HG03520 (cell line): ENCODE measurements around the gene LARGE2.

Experiments
- ATAC-seq: cut with Tn5 transposase; IDR thresholded peaks from one replicate; pipeline ENCODE4 v1.9.1; 2021; ENCODE audit warnings: mild to moderate bottlenecking, moderate library complexity; ENCODE audit not compliant: unreplicated experiment

The LARGE2 gene

DNA sequence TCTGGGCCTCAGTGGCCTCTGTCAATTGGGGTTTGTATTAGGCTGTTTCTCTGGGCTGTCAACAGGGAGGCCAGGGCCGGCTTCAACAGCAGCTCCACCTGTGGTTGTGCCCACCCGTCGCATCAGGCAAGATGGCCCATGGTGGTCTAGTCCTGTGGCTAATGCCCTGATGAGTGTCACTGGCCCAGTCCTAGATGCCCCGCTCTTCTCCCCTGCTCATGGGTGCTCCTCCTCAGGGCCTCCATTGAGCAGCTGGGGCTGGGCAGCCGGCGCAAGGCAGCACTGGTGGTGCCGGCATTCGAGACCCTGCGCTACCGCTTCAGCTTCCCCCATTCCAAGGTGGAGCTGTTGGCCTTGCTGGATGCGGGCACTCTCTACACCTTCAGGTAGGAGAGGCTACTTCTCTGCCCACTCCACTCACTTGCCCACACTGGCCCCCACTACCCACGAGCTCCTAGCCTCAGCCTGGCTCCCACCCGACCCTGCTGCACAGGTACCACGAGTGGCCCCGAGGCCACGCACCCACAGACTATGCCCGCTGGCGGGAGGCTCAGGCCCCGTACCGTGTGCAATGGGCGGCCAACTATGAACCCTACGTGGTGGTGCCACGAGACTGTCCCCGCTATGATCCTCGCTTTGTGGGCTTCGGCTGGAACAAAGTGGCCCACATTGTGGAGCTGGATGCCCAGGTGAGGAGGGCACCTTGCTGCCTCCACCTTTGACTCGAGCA lies 5.4 kb downstream of the LARGE2 start:
- ATAC-seq = no peak

DNA sequence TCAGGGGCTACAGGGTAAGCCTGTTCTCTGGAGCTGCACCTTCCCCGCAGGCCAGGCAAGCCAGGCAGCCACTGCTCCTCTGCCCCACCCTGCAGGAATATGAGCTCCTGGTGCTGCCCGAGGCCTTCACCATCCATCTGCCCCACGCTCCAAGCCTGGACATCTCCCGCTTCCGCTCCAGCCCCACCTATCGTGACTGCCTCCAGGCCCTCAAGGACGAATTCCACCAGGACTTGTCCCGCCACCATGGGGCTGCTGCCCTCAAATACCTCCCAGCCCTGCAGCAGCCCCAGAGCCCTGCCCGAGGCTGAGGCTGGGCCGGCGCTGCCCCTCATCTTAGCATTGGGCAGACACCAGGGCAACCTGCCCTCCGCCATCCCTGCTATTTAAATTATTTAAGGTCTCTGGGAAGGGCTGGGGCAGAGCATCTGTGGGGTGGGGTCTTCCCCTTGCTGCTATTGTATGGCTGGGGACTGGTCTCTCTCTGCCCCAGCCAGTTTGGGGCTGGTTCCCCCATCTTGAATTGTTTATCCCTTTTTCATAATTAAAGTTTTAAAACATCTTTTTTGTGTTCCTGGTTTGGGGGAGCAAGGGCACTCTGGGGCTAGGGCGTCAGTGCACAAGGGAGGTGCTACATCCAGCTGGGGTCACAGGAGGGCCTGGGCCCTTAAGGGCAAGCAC lies 6.2 kb downstream of the LARGE2 start:
- no peak for ATAC-seq

DNA sequence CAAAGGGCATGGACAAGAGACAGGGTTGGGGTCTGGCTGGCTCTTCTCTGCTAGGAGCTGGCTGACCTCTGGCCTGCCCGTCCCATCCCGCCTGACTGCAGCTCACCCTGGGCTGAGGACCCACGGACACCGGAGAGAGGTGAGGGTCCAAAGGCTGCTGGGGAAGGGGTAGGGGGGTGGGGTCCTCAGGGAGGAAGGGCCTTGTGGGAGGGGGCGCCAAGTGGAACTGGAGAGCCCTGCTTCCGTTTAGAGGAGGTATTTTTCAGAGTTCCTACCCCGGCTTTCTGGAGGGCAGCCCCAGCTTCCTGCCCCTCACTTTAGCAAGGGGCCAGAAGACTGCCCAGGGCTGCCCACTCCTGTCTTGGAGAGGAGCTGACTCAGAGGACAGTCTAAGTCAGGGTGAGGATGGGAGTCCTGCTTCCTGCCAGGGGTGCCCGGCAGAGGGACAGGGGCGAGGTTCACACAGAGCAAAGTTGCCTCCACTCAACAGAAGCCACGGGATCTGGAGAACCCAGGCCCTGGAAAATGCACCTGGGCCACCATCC lies 7.1 kb downstream of the LARGE2 start:
- ATAC-seq = peak; percentile 12

DNA sequence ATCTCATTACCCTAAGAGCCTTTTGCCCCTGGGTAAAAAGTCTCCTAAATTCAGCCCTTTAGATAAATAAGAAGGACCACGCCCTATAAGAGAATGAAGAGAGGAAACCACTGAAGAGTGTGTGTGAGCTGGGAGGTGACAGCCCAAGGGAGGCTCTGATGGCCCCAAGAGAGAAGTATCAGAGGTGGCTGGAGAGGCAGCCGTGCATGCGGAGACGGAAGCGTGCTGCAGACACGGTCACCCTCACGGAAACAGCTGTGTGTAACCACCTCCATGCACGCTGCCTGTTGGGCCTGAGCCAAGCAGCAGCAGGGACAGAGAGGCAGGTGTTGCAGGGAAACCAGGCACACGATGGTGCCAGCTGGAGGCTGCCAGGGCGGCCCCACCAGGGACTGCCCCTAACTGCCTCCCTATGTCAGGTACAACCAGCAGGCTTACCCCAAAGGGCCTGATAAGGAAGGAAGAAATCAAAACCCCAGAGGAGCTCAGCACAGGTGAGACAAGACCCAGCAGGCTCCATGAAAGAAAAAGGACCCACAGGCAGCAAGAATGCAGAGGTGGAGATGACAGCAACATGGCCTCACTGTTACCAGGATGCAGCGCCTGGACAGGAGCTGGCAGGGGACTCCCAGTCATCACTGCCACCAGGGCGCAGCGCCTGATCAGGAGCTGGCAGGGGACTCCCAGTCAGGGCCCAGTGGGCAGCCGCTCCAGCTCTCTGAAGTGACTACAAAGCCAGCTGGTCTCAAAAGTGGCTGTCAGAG lies 7.8 kb downstream of the LARGE2 start:
- ATAC-seq = peak; percentile 92

DNA sequence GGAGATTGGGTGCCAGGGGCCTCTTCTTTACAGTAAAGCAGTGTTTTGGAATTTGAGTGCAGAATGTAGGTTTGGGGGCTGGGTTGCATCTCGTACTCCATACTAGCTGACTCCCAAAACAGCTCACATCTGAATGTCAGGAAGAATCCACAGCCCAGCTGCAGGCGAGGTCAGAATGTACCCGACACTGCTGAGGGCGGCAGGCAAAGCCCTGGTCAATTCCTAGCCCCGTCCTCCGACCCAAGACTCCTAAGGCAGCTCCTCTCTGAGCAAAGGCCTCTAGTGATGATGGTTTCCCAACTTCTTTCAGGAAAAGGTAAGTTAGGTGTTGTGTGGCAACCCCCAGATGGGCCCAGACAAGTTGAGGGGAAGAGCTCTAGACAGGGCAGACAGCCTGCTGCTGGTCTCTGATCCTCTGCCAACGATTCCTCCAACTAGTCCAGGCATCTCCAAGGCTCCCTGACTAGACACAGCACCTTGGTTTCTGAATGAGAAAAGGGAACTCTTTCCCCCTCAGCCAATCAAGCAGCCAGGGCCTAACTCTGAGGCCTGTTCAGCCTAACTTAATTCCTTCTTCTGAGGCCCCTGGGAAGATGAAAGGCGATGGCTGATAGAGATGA lies 8.6 kb downstream of the LARGE2 start:
- ATAC-seq = no peak

DNA sequence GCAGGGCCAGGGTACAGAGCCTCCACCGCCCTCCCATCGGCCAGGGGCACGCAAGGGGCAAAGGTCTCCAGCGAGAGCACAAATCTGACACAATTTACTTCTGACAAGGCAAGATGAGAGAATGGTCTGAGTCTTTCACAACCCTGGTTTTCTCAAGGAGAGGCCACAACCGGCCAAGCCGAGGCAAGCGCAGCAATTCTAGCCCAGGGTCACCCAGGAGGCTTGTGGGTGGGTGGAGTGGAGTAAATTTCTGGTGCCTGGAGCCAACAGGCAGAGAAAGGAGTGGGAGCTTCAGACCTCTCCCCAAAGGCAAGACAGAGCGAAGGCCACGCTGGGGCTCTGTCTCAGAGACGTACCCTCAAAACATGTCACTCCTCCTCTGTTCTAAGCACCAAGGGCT lies 9.3 kb downstream of the LARGE2 start:
- no peak for ATAC-seq

DNA sequence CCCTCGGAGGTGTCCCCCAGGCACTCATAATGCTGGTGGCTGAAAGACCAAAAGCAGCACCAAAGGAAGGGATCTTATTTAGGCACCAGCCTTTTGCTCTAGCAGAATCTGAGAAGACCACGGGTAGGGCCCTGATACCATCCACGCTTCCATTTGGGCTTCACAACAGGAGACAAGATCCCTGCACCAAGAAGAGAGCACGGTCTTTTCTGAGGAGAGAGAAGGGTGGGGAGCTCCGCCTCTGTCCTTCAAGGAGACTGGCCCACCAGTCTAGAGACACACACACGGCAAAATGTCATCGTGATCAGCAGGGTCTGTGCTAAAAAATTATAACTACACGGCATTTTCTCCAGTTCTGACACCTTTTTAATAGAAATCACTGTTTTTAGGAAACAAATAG lies 9.8 kb downstream of the LARGE2 start:
- no peak for ATAC-seq

DNA sequence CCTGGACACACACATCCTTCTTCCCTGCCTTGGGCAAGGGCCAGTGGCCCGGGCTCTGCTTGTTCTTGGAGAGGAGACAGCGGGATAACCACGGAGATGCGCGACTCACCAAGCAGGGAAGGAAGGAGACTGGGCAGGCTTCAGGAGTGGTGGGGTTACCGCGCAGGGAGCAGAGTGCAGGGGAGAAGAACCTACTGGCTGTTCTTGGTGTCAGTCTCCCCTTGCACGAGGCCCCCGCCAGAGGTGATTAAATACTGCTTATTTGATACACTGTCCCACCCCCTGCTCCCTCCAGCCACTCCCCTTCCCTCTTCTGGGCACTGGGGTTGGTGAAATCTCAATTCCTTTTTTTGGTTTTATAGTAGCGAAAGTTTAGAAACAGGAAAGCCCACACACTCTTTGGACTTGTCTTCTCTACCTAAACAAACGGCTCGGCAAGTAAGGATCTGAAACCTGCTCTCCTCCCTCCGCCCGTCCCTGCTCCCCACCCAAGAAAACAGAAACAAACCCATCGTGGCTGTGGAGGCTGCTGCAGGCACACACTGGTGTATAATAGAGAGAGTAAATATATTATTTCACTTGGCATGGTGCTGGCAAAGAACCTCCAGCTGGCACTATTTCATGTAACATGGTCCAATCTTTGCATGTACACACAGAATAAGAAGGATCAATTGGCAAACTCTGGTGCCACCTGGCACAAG lies 10.8 kb downstream of the LARGE2 start:
- ATAC-seq = no peak

DNA sequence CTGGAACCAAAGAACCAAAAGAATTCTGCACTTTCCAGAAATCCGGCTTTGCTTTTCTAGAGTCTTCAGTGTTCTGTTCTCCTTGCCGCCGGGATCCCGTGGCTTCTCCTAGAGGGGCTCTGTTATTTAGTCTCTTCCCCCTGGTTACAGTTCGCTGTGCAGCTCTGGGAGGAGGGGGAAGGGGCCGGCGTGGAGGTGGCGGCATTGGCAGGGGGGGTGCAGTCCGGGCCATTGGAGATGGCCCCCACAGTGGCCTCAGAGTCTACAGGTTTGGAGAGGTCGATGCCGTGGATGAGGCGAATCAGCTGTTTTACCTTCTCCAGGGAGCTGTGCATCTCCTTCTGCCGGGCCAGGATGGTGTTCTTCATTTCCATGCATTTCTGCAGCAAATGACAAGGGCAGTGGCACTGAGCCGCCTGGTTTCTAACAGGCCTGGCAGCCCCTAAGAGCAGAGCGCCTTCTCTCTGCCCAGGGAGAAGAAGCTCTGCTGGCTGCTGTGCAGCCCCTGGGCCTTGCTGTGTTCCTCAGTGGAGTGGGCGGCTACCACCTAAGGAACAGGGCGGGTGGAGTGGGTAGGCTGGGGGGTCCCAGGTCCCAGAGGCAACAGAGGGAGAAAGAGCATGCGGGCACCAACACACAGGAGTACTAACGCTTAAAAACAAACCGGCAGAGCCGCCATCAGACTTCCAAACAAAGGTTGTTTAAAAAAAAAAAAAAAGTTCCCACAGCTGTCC lies 11.6 kb downstream of the LARGE2 start:
- no peak for ATAC-seq

DNA sequence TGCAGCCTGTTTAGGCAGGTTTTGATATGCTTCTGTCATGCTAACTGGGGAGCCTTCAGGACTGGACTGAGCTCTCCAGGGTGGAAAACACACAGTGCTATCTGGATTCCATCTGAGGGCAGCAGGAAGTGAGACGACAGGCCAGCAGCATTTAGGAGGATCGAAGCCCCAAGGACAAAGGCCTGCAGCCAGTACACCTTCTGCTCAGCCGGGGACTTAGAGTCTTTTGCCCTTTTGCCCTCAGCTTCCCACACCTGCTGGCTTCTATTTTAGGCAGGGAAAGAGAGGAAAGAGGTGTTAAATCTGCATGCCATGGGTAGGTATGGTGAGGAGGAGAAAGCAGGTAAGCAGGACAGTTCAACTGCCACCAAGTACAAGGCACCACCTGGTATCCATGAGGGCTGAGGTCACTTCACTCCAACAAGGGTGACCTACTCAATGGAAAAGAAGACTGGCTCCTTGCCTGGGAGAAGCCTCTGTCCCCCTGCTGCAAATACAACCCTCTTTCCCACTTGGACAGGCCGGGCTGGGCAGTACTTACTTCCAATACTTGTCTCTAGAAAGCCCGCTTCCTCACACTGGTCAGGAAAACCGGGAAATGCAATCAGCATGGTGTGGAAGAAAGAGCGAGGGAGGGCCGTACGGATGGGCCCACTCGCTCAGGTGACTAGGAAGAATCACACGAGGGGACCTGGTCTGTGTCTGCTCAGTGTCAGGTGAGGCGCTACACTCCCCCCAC lies 12.3 kb downstream of the LARGE2 start:
- ATAC-seq = no peak

DNA sequence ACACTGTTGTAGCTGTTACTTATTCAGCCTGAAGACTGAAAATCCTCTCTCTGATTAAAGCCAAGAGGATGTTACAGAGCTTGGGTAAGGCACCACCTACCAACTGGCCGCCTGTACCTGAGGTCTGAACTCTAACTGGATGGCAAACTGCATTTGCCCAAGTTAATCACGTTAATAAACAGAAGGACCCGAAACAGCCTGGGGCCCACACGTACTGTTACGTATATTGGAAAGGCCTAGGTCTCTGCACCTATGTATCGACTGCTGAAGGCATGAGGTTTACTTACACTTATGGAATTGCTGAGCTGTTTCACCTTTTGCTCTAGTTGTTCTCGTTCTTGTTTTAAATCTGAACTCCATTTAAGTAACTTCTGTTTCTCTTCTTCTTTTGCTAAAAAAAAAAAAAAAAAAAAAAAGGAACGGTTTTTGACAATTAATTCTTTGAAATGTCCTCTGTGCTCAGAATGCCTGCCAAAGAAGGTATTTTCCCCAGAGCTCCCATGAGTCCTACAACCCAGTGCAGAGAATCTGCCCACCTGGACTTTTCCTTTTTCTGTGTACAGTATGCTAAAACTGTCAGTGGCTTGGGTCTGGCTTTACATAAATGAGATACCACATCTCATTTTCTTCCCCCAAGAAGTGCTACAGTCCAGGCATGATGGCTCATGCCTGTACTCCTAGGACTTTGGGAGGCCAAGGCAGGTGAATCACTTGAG lies 13.1 kb downstream of the LARGE2 start:
- ATAC-seq = no peak

DNA sequence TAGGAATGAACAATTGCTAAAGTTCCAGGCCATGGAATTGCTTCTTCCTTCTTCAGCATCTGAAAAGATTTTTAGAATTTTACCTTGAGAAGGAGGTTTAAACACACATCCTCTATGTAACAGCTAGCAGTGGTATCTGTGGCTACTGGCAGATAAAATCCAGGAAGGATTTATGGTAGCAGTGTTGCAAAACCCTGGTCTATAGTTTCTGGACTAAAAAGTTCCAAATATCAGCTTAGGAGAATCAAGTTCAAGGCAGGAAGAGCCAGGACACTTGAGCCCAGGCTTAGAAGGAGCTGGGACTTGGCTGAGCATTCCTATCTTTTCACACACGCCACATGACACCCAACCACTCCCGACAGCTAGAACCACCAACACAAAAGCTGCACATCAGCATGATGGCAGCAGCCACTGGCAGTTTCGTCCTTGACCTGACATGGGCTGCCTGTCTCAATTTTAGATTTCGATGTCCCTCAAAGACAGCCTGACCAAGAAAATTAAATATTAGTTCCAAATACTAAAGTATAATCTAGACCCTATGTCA lies 14.1 kb downstream of the LARGE2 start:
- ATAC-seq = no peak

DNA sequence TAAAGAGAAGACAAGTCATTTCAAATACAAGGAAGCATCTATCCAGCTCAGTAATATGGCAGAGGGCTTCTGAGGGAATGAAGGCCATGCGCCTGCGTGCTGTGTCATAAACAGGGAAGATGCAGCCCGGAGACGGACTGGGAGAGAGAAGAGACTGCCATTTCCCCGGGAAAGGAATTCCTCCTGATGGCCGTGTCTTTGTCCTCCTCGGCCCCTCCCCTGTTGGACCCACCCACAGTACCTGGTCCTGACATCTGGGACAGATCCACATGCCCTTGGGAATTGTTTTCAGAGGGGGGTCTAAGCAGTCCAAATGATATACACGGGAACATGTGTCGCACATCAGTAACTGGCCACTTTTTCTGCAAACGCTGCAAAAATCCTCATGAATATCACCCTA lies 15.5 kb downstream of the LARGE2 start:
- ATAC-seq = no peak

DNA sequence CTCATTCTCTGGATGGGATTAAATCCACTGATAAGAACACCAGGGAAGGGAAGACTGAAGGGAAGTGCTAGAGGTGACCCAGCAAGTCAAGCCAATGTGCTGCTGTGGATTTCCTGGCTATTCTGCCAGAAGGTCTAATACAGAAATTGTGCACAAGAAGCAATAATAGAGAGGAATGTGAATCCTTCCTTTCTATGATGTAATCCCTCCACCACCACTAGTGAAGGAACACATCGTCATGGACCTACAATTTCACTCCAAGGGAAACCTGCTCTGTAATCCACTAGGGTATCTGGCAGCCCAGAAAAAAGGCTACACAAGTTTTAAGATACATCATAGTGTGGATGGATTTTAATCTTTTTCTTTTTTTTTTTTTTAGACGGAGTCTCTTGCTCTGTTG lies 17.4 kb downstream of the LARGE2 start:
- no peak for ATAC-seq

DNA sequence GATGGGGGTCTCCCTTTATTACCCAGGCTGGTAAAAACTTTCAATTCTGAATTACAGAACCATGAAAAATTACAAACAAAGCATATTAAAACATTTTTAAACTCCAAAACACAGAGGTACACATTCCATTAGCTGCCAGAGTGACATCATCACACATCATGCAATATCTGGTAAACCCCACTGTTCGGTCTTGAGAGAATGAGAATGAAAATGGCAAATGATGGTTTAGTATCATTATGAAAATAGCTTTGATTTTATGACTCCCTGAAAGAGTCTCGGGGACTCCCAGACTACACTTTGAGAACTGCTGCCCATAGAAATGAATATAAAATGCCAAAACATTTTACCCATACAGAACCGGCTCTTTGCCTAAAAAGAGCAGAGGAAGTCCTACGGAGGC lies 18.8 kb downstream of the LARGE2 start:
- ATAC-seq = no peak

DNA sequence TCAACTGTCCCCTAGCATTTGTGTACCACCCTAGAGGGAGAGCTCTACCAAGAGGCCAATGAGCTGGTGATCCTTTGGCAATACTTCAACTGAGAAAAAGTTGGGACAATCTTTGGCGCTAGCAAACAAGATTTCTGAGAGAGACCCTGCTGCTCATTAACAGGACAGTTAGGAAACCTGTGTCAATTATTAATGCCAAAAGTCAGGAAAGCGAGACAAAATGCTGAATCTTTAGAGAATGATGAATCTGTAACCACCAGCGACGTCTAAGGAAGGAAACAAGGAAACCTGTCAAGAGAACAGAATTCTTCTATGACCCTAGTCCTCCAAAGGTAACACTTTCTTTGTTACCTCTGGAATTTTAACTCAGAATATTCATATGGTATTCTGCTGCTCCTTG lies 19.9 kb downstream of the LARGE2 start:
- no peak for ATAC-seq

DNA sequence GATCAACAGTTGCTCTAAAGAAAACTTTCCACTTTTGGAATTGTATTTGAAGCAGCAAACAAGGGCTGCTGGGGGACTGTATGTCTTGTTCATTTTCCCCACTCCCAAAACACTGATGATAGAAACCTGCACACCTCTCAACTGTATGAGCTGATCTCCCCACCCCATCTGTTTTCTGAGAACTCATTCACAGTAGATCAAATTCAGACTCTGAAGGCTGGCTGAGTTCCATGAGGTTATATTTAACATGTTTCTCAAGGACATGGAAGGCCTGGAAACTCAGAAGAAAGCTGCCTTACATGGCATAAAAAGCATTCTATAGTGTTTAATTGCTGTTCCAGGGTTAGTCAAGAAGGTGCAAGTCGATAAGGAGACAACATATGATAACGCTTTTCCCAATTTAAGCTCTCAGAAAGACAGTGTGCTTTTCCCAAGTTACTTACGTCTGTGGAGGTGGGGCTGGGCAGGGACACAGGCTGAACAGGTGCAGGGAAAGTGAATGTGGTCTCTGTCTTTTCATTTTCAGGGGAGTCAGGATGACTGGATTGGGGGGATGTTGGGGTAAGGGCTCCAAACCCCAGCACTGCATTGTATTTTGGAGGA lies 23.0 kb downstream of the LARGE2 start:
- ATAC-seq = no peak

DNA sequence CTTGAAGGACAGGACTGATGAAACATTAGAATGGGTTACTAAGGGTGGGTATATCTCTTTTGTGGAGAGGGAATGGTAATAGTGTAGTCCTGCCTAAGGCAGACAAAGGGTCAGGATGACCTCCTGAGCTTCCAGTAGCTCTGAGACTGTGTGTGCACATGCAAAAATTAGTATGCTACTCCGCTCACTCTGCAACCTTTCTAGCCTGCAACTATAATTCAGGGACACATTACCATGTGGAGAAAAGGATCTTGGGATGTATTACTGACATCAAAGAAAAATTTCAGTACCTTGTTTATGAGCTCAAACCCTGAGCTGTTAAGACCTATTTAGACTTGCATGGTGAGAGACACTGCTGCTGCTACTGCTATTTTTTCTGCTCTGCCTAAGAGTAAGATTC lies 25.4 kb downstream of the LARGE2 start:
- ATAC-seq = no peak
